T-helper 17 cell (primary cell): ENCODE measurements around the gene LARP4B. TPM values are rescaled to one million over a fixed set of nuclear protein-coding genes. Genes with fewer than 3 reads are reported as not detected.

Experiments
- ATAC-seq: fragments of 150-1000 bp; cut with Tn5 transposase; 2 replicates; pipeline ENCODE4 v1.10.0; 2021; ENCODE audit warnings: mild to moderate bottlenecking, moderate library complexity
- DNase-seq, 3 donors: peaks; one replicate each; pipeline versions ENCODE4 v3.0.0 to v3.0.0-alpha.2; 2020 to 2021
- H3K9me3 ChIP-seq: one replicate; pipeline ENCODE4 v1.7.0; 2013; ENCODE audit warnings: low read length, mild to moderate bottlenecking; ENCODE audit not compliant: control insufficient read depth, poor library complexity, severe bottlenecking
- H3K27ac Mint-ChIP-seq: one replicate; pipeline ENCODE4 v1.8.0; 2022; ENCODE audit warnings: mild to moderate bottlenecking, moderate library complexity, mixed read lengths
- H3K27me3 Mint-ChIP-seq: one replicate; pipeline ENCODE4 v1.8.0; 2022; ENCODE audit warnings: mixed read lengths
- H3K36me3 Mint-ChIP-seq: one replicate; pipeline ENCODE4 v1.8.0; 2022; ENCODE audit warnings: low read depth, mixed read lengths
- H3K4me1 Mint-ChIP-seq: one replicate; pipeline ENCODE4 v1.8.0; 2022; ENCODE audit warnings: mild to moderate bottlenecking, mixed read lengths
- H3K4me3 Mint-ChIP-seq: one replicate; pipeline ENCODE4 v1.8.0; 2022; ENCODE audit warnings: mild to moderate bottlenecking, moderate library complexity, mixed read lengths
- total RNA-seq, 4 donors: library from RNA in 2 of 4; stranded (reverse) in 2 of 4; gene quantifications; one replicate each; pipeline ENCODE4 v1.2.3 and lab custom pipeline; 2022 to 2026

LARP4B gene
- total RNA-seq, 2 donors from 2014 or later = 59.4 to 72.9 TPM

- no peaks in the 10 kb centered on the region for H3K9me3 ChIP-seq
- Mint-ChIP-seq H3K36me3 (no peaks in the 10 kb centered on the region), H3K27me3 (peaks cover 32% of the 10 kb centered on the region), H3K27ac (no peak overlapping the region), H3K4me1 (peaks cover 11% of the 10 kb centered on the region), H3K4me3 (no peak overlapping the region)
- DNase-seq = no peak
- no peak for ATAC-seq
Measured at GRCh38 chr10:968546-969199, 37.2 kb upstream of the LARP4B start.

- H3K27ac Mint-ChIP-seq = no peak overlapping the region
- H3K4me3 Mint-ChIP-seq = peak overlapping the region; percentile 4
- peaks cover 32% of the 10 kb centered on the region for H3K27me3 Mint-ChIP-seq
- peaks cover 11% of the 10 kb centered on the region for H3K4me1 Mint-ChIP-seq
- no peaks in the 10 kb centered on the region for H3K9me3 ChIP-seq
- ATAC-seq = no peak
- H3K36me3 Mint-ChIP-seq = no peaks in the 10 kb centered on the region
- no peak for DNase-seq
Measured at GRCh38 chr10:966466-967235, 35.1 kb upstream of the LARP4B start.

GRCh38 chr10:964988-965417, 33.5 kb upstream of the LARP4B start:
- H3K27ac Mint-ChIP-seq = no peak overlapping the region
- peaks cover 9% of the 10 kb centered on the region for H3K4me1 Mint-ChIP-seq

GRCh38 chr10:964321-964987, 32.9 kb upstream of the LARP4B start:
- H3K27me3 Mint-ChIP-seq = peaks cover 12% of the 10 kb centered on the region
- H3K4me3 Mint-ChIP-seq = no peak overlapping the region

More at GRCh38 chr10:964988-965417, 33.5 kb upstream of the LARP4B start:
- ATAC-seq (no peak), DNase-seq (no peak)
- Mint-ChIP-seq H3K36me3 (no peaks in the 10 kb centered on the region), H3K4me3 (no peak overlapping the region), H3K27me3 (peaks cover 18% of the 10 kb centered on the region)
- H3K9me3 ChIP-seq = no peaks in the 10 kb centered on the region

GRCh38 chr10:963655-964054, 32.1 kb upstream of the LARP4B start:
- no peak for ATAC-seq
- no peaks in the 10 kb centered on the region for H3K9me3 ChIP-seq
- peaks cover 9% of the 10 kb centered on the region for H3K27me3 Mint-ChIP-seq
- peaks cover 9% of the 10 kb centered on the region for H3K4me1 Mint-ChIP-seq
- no peak overlapping the region for H3K27ac Mint-ChIP-seq
- H3K36me3 Mint-ChIP-seq = no peaks in the 10 kb centered on the region
- H3K4me3 Mint-ChIP-seq = no peak overlapping the region
- DNase-seq = no peak

More at GRCh38 chr10:964321-964987, 32.9 kb upstream of the LARP4B start:
- ATAC-seq = no peak
- H3K9me3 ChIP-seq = no peaks in the 10 kb centered on the region
- Mint-ChIP-seq H3K36me3 (no peaks in the 10 kb centered on the region), H3K27ac (no peak overlapping the region), H3K4me1 (peaks cover 9% of the 10 kb centered on the region)
- DNase-seq = no peak

GRCh38 chr10:963186-963585, 31.7 kb upstream of the LARP4B start:
- no peaks in the 10 kb centered on the region for H3K9me3 ChIP-seq
- Mint-ChIP-seq H3K4me3 (no peak overlapping the region), H3K36me3 (no peaks in the 10 kb centered on the region), H3K4me1 (peaks cover 6% of the 10 kb centered on the region), H3K27me3 (peaks cover 10% of the 10 kb centered on the region), H3K27ac (no peak overlapping the region)
- DNase-seq = no peak
- no peak for ATAC-seq

GRCh38 chr10:962342-962741, 30.8 kb upstream of the LARP4B start:
- Mint-ChIP-seq H3K4me1 (peaks cover 5% of the 10 kb centered on the region), H3K27ac (no peak overlapping the region), H3K36me3 (no peaks in the 10 kb centered on the region), H3K27me3 (peaks cover 12% of the 10 kb centered on the region), H3K4me3 (no peak overlapping the region)
- ATAC-seq (no peak), DNase-seq (no peak)
- no peaks in the 10 kb centered on the region for H3K9me3 ChIP-seq

GRCh38 chr10:958856-959255, 27.4 kb upstream of the LARP4B start:
- Mint-ChIP-seq H3K27me3 (peaks cover 18% of the 10 kb centered on the region), H3K4me3 (no peak overlapping the region), H3K36me3 (no peaks in the 10 kb centered on the region), H3K27ac (no peak overlapping the region), H3K4me1 (no peaks in the 10 kb centered on the region)
- no peaks in the 10 kb centered on the region for H3K9me3 ChIP-seq
- ATAC-seq = no peak
- DNase-seq = no peak

GRCh38 chr10:958106-958505, 26.6 kb upstream of the LARP4B start:
- no peaks in the 10 kb centered on the region for H3K4me1 Mint-ChIP-seq
- H3K9me3 ChIP-seq = no peaks in the 10 kb centered on the region
- ATAC-seq = no peak
- no peak overlapping the region for H3K27ac Mint-ChIP-seq
- H3K4me3 Mint-ChIP-seq = no peak overlapping the region
- H3K36me3 Mint-ChIP-seq = no peaks in the 10 kb centered on the region
- peaks cover 21% of the 10 kb centered on the region for H3K27me3 Mint-ChIP-seq
- DNase-seq = no peak

- no peaks in the 10 kb centered on the region for H3K4me1 Mint-ChIP-seq
- H3K9me3 ChIP-seq = no peaks in the 10 kb centered on the region
- no peaks in the 10 kb centered on the region for H3K36me3 Mint-ChIP-seq
- H3K27ac Mint-ChIP-seq = no peak overlapping the region
- no peak for DNase-seq
- H3K27me3 Mint-ChIP-seq = peaks cover 28% of the 10 kb centered on the region
- ATAC-seq = no peak
- H3K4me3 Mint-ChIP-seq = no peak overlapping the region
Measured at GRCh38 chr10:955820-956217, 24.3 kb upstream of the LARP4B start.

- H3K9me3 ChIP-seq = no peaks in the 10 kb centered on the region
- H3K4me3 Mint-ChIP-seq = no peak overlapping the region
- H3K36me3 Mint-ChIP-seq = no peaks in the 10 kb centered on the region
- no peak overlapping the region for H3K27ac Mint-ChIP-seq
- ATAC-seq = no peak
- no peaks in the 10 kb centered on the region for H3K4me1 Mint-ChIP-seq
- DNase-seq = no peak
- H3K27me3 Mint-ChIP-seq = peaks cover 30% of the 10 kb centered on the region
Measured at GRCh38 chr10:955127-955819, 23.8 kb upstream of the LARP4B start.

GRCh38 chr10:954396-954795, 22.9 kb upstream of the LARP4B start:
- no peak overlapping the region for H3K27ac Mint-ChIP-seq
- H3K9me3 ChIP-seq = no peaks in the 10 kb centered on the region
- H3K4me3 Mint-ChIP-seq = no peak overlapping the region
- DNase-seq (no peak), ATAC-seq (no peak)
- H3K4me1 Mint-ChIP-seq = no peaks in the 10 kb centered on the region
- H3K36me3 Mint-ChIP-seq = no peaks in the 10 kb centered on the region
- H3K27me3 Mint-ChIP-seq = peaks cover 38% of the 10 kb centered on the region

- Mint-ChIP-seq H3K27ac (no peak overlapping the region), H3K27me3 (peaks cover 36% of the 10 kb centered on the region), H3K4me1 (no peaks in the 10 kb centered on the region), H3K4me3 (no peak overlapping the region), H3K36me3 (no peaks in the 10 kb centered on the region)
- DNase-seq (no peak), ATAC-seq (no peak)
- no peaks in the 10 kb centered on the region for H3K9me3 ChIP-seq
Measured at GRCh38 chr10:953836-954235, 22.3 kb upstream of the LARP4B start.
